Effector memory CD8-positive, alpha-beta T cell (primary cell): ENCODE data around the gene GRIFIN.

Source experiments
- ATAC-seq: fragments of 150-1000 bp; cut with Tn5 transposase; replicated peaks from 2 replicates; pipeline ENCODE4 v1.10.0; 2021; ENCODE audit warnings: mild to moderate bottlenecking, moderate library complexity
- DNase-seq, 3 experiments: peaks; one replicate each; pipeline ENCODE4 v3.0.0; 2021
- H3K27ac Mint-ChIP-seq, 2 donors: one replicate each; pipeline ENCODE4 v1.8.0; 2022; ENCODE audit warnings: mild to moderate bottlenecking in 2 of 2, mixed read lengths in 2 of 2, moderate library complexity in 2 of 2
- H3K27me3 Mint-ChIP-seq, 2 donors: one replicate each; pipeline ENCODE4 v1.8.0; 2022; ENCODE audit warnings: mixed read lengths in 2 of 2
- H3K36me3 Mint-ChIP-seq: one replicate; pipeline ENCODE4 v1.8.0; 2022; ENCODE audit warnings: mild to moderate bottlenecking, moderate library complexity, mixed read lengths; ENCODE audit not compliant: insufficient read depth
- H3K4me1 Mint-ChIP-seq, 2 donors: one replicate each; pipeline ENCODE4 v1.8.0; 2022; ENCODE audit warnings: low read depth in 2 of 2, mixed read lengths in 2 of 2
- H3K4me3 Mint-ChIP-seq, 2 donors: one replicate each; pipeline ENCODE4 v1.8.0; 2022; ENCODE audit warnings: mild to moderate bottlenecking in 2 of 2, mixed read lengths in 2 of 2, moderate library complexity in 2 of 2
- H3K9me3 Mint-ChIP-seq, 2 donors: one replicate each; pipeline ENCODE4 v1.8.0; 2022; ENCODE audit warnings: mixed read lengths in 2 of 2

GRIFIN gene

GRCh38 chr7:2499719-2500430 is 23.7 kb upstream of the GRIFIN start:
- peaks cover 9% of the 10 kb centered on the region for H3K36me3 Mint-ChIP-seq
- no peak for DNase-seq
- H3K27ac Mint-ChIP-seq, result no peak overlapping the region
- H3K4me1 Mint-ChIP-seq, result peaks cover 0 to 5% of the 10 kb centered on the region in 2 donors
- H3K27me3 Mint-ChIP-seq, result peaks cover 12 to 34% of the 10 kb centered on the region in 2 donors
- H3K9me3 Mint-ChIP-seq, result no peaks in the 10 kb centered on the region
- H3K4me3 Mint-ChIP-seq, result no peak overlapping the region
- ATAC-seq, result no peak

GRCh38 chr7:2499181-2499580 is 23.0 kb upstream of the GRIFIN start:
- Mint-ChIP-seq H3K4me1 (peaks cover 0 to 5% of the 10 kb centered on the region in 2 donors), H3K9me3 (no peaks in the 10 kb centered on the region), H3K27me3 (peaks cover 12 to 34% of the 10 kb centered on the region in 2 donors), H3K36me3 (peaks cover 9% of the 10 kb centered on the region), H3K27ac (no peak overlapping the region), H3K4me3 (no peak overlapping the region)
- no peak for ATAC-seq
- DNase-seq, result no peak

- Mint-ChIP-seq H3K27me3 (peaks cover 12 to 34% of the 10 kb centered on the region in 2 donors), H3K4me1 (peaks cover 0 to 3% of the 10 kb centered on the region in 2 donors), H3K4me3 (no peak overlapping the region), H3K9me3 (no peaks in the 10 kb centered on the region), H3K27ac (peak overlapping the region in 1 of 2 donors; percentile 41), H3K36me3 (peaks cover 9% of the 10 kb centered on the region)
- ATAC-seq (no peak), DNase-seq (no peak)
Measured at GRCh38 chr7:2498708-2499107, 22.5 kb upstream of the GRIFIN start.

- H3K27me3 Mint-ChIP-seq, result peaks cover 12 to 34% of the 10 kb centered on the region in 2 donors
- DNase-seq, result no peak
- H3K4me1 Mint-ChIP-seq, result peaks cover 0 to 3% of the 10 kb centered on the region in 2 donors
- H3K4me3 Mint-ChIP-seq, result no peak overlapping the region
- ATAC-seq, result no peak
- no peaks in the 10 kb centered on the region for H3K9me3 Mint-ChIP-seq
- H3K36me3 Mint-ChIP-seq, result peaks cover 9% of the 10 kb centered on the region
- H3K27ac Mint-ChIP-seq, result peak overlapping the region in 1 of 2 donors; percentile 41
Measured at GRCh38 chr7:2497500-2498336, 21.5 kb upstream of the GRIFIN start.

GRCh38 chr7:2497065-2497464 is 20.9 kb upstream of the GRIFIN start:
- DNase-seq (no peak), ATAC-seq (no peak)
- Mint-ChIP-seq H3K27ac (peak overlapping the region in 1 of 2 donors; percentile 29), H3K27me3 (peaks cover 12 to 34% of the 10 kb centered on the region in 2 donors), H3K9me3 (peaks cover 1 to 4% of the 10 kb centered on the region in 2 donors), H3K4me1 (peaks cover 0 to 3% of the 10 kb centered on the region in 2 donors), H3K36me3 (peaks cover 10% of the 10 kb centered on the region), H3K4me3 (no peak overlapping the region)

- no peak for ATAC-seq
- H3K4me3 Mint-ChIP-seq, result no peak overlapping the region
- peaks cover 0 to 3% of the 10 kb centered on the region in 2 donors for H3K4me1 Mint-ChIP-seq
- H3K27ac Mint-ChIP-seq, result no peak overlapping the region
- H3K36me3 Mint-ChIP-seq, result peaks cover 12% of the 10 kb centered on the region
- no peak for DNase-seq
- peaks cover 12 to 34% of the 10 kb centered on the region in 2 donors for H3K27me3 Mint-ChIP-seq
- peaks cover 7 to 11% of the 10 kb centered on the region in 2 donors for H3K9me3 Mint-ChIP-seq
Measured at GRCh38 chr7:2496375-2496774, 20.2 kb upstream of the GRIFIN start.

- Mint-ChIP-seq H3K4me3 (no peak overlapping the region), H3K4me1 (peaks cover 0 to 3% of the 10 kb centered on the region in 2 donors), H3K9me3 (peaks cover 8 to 13% of the 10 kb centered on the region in 2 donors), H3K36me3 (peaks cover 9% of the 10 kb centered on the region), H3K27me3 (peaks cover 12 to 34% of the 10 kb centered on the region in 2 donors), H3K27ac (no peak overlapping the region)
- no peak for DNase-seq
- ATAC-seq, result no peak
Measured at GRCh38 chr7:2495418-2496299, 19.5 kb upstream of the GRIFIN start.

GRCh38 chr7:2494191-2495130 is 18.3 kb upstream of the GRIFIN start:
- DNase-seq (no peak), ATAC-seq (no peak)
- Mint-ChIP-seq H3K27me3 (peaks cover 12 to 35% of the 10 kb centered on the region in 2 donors), H3K36me3 (peaks cover 6% of the 10 kb centered on the region), H3K4me3 (no peak overlapping the region), H3K27ac (peak overlapping the region in 1 of 2 donors; percentile 59), H3K9me3 (peaks cover 8 to 13% of the 10 kb centered on the region in 2 donors), H3K4me1 (no peaks in the 10 kb centered on the region)

- Mint-ChIP-seq H3K27me3 (peaks cover 18 to 36% of the 10 kb centered on the region in 2 donors), H3K4me1 (peaks cover 0 to 6% of the 10 kb centered on the region in 2 donors), H3K4me3 (no peak overlapping the region), H3K27ac (peak overlapping the region in 1 of 2 donors; percentile 47), H3K36me3 (peaks cover 6% of the 10 kb centered on the region), H3K9me3 (peaks cover 8 to 13% of the 10 kb centered on the region in 2 donors)
- DNase-seq (no peak), ATAC-seq (no peak)
Measured at GRCh38 chr7:2493205-2494164, 17.3 kb upstream of the GRIFIN start.

GRCh38 chr7:2492038-2492437 is 15.8 kb upstream of the GRIFIN start:
- Mint-ChIP-seq H3K27ac (no peak overlapping the region), H3K4me1 (peaks cover 0 to 8% of the 10 kb centered on the region in 2 donors), H3K4me3 (no peak overlapping the region), H3K36me3 (peaks cover 6% of the 10 kb centered on the region), H3K9me3 (peaks cover 8 to 13% of the 10 kb centered on the region in 2 donors), H3K27me3 (peaks cover 15 to 28% of the 10 kb centered on the region in 2 donors)
- no peak for DNase-seq
- ATAC-seq, result no peak

GRCh38 chr7:2490181-2490651 is 14.0 kb upstream of the GRIFIN start:
- Mint-ChIP-seq H3K9me3 (peaks cover 8 to 13% of the 10 kb centered on the region in 2 donors), H3K4me3 (no peak overlapping the region), H3K27me3 (peaks cover 9 to 16% of the 10 kb centered on the region in 2 donors), H3K27ac (no peak overlapping the region), H3K4me1 (peaks cover 0 to 8% of the 10 kb centered on the region in 2 donors), H3K36me3 (peaks cover 3% of the 10 kb centered on the region)
- no peak for DNase-seq
- no peak for ATAC-seq
